ENCODE measurements around the gene C8G.

GRCh38 chr9:136957901-136958300 lies 12.9 kb downstream of the C8G start:
- no peak for TF ChIP-seq ATF2 (IDR thresholded peaks at IDR 0.05; ENCODE audit: low read length)
- TF ChIP-seq CHD2 (IDR thresholded peaks at IDR 0.05; ENCODE audit: low read length) = no peak
- no peak for TF ChIP-seq CTCF (IDR thresholded peaks at IDR 0.05; ENCODE audit: control extremely low read depth in 1 of 3, insufficient read depth in 1 of 3, low read depth in 1 of 3, low read length in 3 of 3)
- TF ChIP-seq TEAD4 (IDR thresholded peaks at IDR 0.05; ENCODE audit: low read depth, low read length) = no peak
- no peak for TF ChIP-seq JUND (IDR thresholded peaks at IDR 0.05; ENCODE audit: low read length)
- TF ChIP-seq TCF12 (IDR thresholded peaks at IDR 0.05; ENCODE audit: low read depth, low read length) = no peak
- TF ChIP-seq MAX (IDR thresholded peaks at IDR 0.05) = no peak
- no peak for TF ChIP-seq POLR2A (IDR thresholded peaks at IDR 0.05; ENCODE audit: control extremely low read depth in 1 of 2, low read depth in 2 of 2, low read length in 2 of 2)
